WERI-Rb-1 (cell line): ENCODE data around the gene PTPN2.
"Not testable (repeated sequence)": the region's sequence is repeated elsewhere in the genome, so short reads cannot be mapped to it uniquely, and the experiment has no call there.

Experiments
- DNase-seq: peaks from one replicate; pipeline ENCODE4 v3.0.0-alpha.2; 2020
- H3K27ac ChIP-seq: fragments of 250-450 bp; sonication (Bioruptor Pico); 2 replicates; pipeline ENCODE4 v1.5.1; 2020; ENCODE audit warnings: mild to moderate bottlenecking, moderate library complexity
- H3K27me3 ChIP-seq: fragments of 250-450 bp; sonication (Bioruptor Pico); 2 replicates; pipeline ENCODE4 v1.5.1; 2021; ENCODE audit warnings: mild to moderate bottlenecking, low read depth, moderate library complexity; ENCODE audit not compliant: insufficient read depth, severe bottlenecking
- H3K36me3 ChIP-seq: fragments of 250-450 bp; sonication (Bioruptor Pico); 2 replicates; pipeline ENCODE4 v1.5.1; 2020; ENCODE audit warnings: mild to moderate bottlenecking, moderate library complexity
- H3K4me3 ChIP-seq: 2 replicates; pipeline ENCODE4 v1.5.1; 2011; ENCODE audit warnings: low read depth, mild to moderate bottlenecking, control low read depth, low read length
- H3K9me3 ChIP-seq: fragments of 250-450 bp; sonication (Bioruptor Pico); 2 replicates; pipeline ENCODE4 v1.5.1; 2021; ENCODE audit warnings: mild to moderate bottlenecking, moderate library complexity; ENCODE audit not compliant: severe bottlenecking
- TF ChIP-seq, protein P1 (sequence below): IDR thresholded peaks from 2 replicates; pipeline ENCODE4 v1.5.1; 2011; ENCODE audit warnings: low read depth, mild to moderate bottlenecking, control low read depth, inconsistent platforms, low read length

The PTPN2 gene

DNA sequence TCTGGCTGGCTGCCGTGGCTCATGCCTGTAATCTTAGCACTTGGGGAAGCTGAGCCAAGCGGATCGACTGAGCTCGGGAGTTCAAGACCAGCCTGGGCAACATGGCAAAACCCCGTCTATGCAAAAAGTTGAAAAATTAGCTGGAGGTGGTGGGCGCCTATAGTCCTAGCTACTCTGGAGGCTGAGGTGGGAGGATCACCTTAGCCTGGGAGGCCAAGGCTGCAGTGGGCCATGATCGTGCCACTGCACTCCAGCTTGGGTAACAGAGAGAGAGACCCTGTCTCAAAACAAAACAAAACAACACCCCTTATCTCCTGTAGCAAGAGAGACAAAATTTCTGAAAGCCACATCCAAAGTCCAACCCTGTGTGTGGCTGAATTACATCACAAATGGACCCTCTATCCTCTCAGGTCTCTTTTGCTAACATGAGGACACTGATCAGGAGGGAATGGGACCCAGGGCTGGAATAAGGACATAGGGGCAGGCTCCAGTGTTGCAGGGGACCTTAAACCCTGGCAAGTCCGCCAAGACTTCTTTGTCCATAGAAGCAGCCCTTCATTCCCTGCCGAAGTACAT, 116.4 kb downstream of the PTPN2 start:
- H3K27ac ChIP-seq = no peak overlapping the region
- TF ChIP-seq, protein P1, sequence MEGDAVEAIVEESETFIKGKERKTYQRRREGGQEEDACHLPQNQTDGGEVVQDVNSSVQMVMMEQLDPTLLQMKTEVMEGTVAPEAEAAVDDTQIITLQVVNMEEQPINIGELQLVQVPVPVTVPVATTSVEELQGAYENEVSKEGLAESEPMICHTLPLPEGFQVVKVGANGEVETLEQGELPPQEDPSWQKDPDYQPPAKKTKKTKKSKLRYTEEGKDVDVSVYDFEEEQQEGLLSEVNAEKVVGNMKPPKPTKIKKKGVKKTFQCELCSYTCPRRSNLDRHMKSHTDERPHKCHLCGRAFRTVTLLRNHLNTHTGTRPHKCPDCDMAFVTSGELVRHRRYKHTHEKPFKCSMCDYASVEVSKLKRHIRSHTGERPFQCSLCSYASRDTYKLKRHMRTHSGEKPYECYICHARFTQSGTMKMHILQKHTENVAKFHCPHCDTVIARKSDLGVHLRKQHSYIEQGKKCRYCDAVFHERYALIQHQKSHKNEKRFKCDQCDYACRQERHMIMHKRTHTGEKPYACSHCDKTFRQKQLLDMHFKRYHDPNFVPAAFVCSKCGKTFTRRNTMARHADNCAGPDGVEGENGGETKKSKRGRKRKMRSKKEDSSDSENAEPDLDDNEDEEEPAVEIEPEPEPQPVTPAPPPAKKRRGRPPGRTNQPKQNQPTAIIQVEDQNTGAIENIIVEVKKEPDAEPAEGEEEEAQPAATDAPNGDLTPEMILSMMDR = no peak
- H3K27me3 ChIP-seq = no peaks in the 10 kb centered on the region
- DNase-seq = no peak
- H3K36me3 ChIP-seq = no peaks in the 10 kb centered on the region
- no peaks in the 10 kb centered on the region for H3K9me3 ChIP-seq
- H3K4me3 ChIP-seq = no peak overlapping the region

DNA sequence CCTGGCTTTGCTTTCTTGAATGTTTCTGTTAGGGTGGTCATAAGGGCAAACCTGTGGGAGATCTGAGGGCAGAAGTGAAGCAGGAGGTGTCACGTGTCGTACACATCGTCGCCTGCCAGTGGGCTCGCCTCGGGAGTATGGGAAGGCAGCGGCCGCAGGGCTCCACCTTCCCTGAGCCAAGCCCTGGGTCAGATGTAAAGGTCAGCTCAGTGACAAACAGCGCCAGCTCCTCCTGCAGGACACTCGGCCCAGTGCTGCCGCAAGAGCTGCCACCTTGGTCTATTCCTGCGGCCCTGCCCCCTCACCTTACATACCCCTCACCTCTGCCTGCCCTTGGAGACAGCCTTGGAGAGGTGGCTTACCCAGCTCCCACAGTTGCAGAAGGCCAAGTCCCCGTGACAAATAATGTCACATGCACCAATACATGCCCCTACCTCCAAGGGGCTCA, 117.0 kb downstream of the PTPN2 start:
- Histone ChIP-seq H3K27me3 (no peaks in the 10 kb centered on the region), H3K36me3 (no peaks in the 10 kb centered on the region), H3K27ac (no peak overlapping the region), H3K4me3 (no peak overlapping the region), H3K9me3 (no peaks in the 10 kb centered on the region)
- peak; percentile 61 for DNase-seq
- TF ChIP-seq, protein P1 = peak; percentile 77

DNA sequence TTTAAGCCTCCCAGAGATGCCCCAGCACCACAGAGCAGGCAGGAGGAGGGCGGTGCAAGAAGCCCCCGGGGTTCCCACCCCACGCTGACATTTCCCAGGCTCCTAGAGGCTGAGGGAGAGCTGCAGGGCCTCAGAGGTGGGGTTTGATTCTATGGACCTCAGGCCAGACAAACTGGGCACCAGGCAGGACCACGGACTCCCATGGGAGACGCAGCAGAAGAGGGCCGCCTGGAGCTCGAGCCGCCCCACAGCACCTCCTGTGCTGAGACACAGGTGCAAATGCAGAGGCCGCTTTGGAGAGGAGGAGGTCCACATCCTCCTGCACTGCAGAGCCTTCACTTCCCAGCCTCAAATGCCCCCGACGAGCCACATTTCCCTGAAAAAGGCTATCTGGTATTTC, 118.5 kb downstream of the PTPN2 start:
- DNase-seq = no peak
- Histone ChIP-seq H3K36me3 (no peaks in the 10 kb centered on the region), H3K27ac (no peak overlapping the region), H3K4me3 (no peak overlapping the region), H3K9me3 (no peaks in the 10 kb centered on the region), H3K27me3 (no peaks in the 10 kb centered on the region)
- TF ChIP-seq, protein P1 = no peak

DNA sequence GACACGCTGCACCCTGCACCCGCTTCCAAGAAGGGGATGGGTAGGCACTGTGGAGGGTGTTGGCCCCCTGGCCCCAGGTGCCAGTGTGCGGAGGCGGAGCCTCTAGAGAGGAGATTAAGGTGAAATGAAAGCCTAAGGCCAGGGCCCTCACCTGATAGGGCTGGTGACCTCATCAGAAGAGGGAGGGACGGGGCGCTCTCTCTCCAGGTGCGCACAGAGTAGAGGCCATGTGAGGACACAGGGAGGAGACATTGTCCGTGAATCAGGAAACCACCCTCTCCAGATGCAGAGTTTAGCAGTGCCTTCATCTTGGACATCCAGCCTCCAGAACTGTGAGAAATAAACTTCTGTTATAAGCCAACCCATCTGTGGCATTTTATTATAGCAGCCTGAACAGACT, 118.9 kb downstream of the PTPN2 start:
- TF ChIP-seq, protein P1 = no peak
- Histone ChIP-seq H3K36me3 (no peaks in the 10 kb centered on the region), H3K27me3 (no peaks in the 10 kb centered on the region), H3K27ac (no peak overlapping the region), H3K4me3 (no peak overlapping the region), H3K9me3 (no peaks in the 10 kb centered on the region)
- DNase-seq = no peak

DNA sequence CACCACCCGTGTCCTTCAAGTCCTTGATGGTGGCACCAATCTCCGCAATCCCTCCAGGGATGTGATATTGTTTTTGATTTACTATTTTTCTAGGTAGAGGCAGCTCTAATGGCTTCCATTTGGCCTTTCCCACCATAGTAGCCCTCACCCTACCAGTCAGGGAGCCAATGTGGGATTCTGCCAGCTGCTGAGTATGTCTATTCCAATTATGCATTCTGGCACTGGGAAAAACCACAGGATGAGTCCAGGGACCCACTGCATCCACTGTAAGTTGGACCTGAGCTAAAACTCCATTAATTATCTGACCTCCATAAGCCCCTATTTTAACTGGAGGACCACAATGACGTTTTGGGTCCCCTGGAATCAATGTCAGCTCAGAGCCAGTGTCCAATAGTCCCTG, 125.5 kb downstream of the PTPN2 start:
- not testable (repeated sequence) for H3K9me3 ChIP-seq, DNase-seq, H3K27me3 ChIP-seq, H3K27ac ChIP-seq, H3K4me3 ChIP-seq, H3K36me3 ChIP-seq

DNA sequence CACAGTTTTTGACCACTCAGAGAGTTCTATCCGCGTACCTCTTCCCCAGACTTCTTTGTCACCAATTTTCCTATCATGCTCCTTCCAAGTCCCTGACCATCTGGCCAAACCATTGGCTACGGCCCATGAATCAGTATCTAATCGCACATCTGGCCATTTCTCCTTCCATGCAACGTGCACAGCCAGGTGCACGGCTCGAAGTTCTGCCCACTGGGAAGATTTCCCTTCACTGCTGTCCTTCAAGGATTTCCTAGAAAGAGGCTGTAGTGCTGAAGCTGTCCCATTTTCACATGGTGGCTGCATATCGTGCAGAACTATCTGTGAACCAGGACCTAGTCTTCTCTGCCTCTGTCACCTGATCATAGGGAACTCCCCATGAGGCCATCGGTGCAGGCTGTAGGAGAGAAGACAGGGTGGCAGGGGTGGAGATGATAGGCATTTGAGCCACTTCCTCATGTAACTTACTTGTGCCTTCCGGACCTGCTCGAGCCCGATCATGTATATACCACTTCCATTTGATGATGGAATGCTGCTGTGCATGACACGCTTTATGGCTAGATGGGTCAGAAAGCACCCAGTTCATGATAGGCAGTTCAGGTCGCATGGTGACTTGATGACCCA, 127.3 kb downstream of the PTPN2 start:
- H3K36me3 ChIP-seq, DNase-seq: not testable (repeated sequence)

DNA sequence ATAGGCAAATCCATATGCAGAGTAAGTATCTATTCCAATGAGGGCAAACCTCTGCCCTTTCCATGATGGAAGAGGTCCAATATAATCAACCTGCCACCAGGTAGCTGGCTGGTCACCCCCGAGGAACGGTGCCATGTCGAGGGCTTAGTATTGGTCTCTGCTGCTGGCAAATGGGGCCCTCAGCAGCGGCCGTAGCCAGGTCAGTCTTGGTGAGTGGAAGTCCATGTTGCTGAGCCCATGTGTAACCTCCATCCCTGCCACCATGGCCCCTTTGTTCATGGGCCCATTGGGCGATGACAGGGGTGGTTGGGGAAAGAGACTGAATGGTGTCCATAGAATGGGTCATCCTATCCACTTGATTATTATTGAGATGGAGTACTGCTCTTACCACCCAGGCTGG, 128.4 kb downstream of the PTPN2 start:
- DNase-seq, H3K36me3 ChIP-seq: not testable (repeated sequence)

More for the DNA sequence above, 127.3 kb downstream of the PTPN2 start:
- H3K4me3 ChIP-seq, H3K9me3 ChIP-seq, H3K27me3 ChIP-seq, H3K27ac ChIP-seq: not testable (repeated sequence)

More for the DNA sequence above, 128.4 kb downstream of the PTPN2 start:
- not testable (repeated sequence) for H3K9me3 ChIP-seq, H3K4me3 ChIP-seq, H3K27ac ChIP-seq, H3K27me3 ChIP-seq
